Stimulated activated CD4-positive, alpha-beta T cell treated with anti-CD3 and anti-CD28 coated beads, Interleukin-2, amount 100 ng/mL, for 48 hours (primary cell): ENCODE results near the gene GOLGA6L26.
"Not testable (repeated sequence)": the region's sequence is repeated elsewhere in the genome, so short reads cannot be mapped to it uniquely, and the experiment has no call there.

Experiments
- DNase-seq, 2 donors: peaks; one replicate each; pipeline ENCODE4 v3.0.0-alpha.2; 2020

The GOLGA6L26 gene, protein sequence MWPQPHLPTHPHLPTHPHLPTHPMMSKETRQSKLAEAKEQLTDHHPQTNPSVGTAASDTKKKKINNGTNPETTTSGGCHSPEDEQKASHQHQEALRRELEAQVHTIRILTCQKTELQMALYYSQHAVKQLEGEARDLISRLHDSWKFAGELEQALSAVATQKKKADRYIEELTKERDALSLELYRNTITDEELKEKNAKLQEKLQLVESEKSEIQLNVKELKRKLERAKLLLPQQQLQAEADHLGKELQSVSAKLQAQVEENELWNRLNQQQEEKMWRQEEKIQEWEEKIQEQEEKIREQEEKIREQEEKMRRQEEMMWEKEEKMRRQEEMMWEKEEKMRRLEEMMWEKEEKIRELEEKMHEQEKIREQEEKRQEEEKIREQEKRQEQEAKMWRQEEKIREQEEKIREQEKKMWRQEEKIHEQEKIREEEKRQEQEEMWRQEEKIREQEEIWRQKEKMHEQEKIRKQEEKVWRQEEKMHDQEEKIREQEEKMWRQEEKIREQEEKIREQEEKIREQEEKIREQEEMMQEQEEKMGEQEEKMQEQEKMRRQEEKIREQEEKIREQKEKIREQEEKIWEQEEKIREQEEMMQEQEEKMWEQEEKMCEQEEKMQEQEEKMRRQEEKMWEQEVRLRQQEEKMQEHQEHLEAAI

DNA sequence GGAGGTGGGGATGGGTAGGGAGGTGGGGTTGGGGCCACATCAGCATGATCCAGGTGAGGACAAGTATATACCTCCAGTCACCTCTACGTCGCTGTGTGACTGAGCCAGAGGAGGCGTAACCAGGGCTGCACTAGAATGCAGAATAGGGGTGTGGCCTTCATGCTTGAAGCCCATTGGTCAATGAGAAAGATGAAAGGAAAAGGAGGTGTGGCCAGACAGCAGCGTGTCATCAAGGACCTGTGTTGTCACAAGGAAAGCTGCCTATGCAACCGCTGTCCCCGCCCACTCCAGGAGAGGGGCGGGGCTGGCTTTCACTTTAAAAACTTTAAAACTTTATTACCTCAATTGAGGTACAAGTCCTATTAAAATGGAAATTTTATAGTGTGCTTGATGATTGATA lies at the start of gene GOLGA6L26:
Gene GOLGA6L26 (minus strand): TSS at position 101 of the 400 bp plus-strand sequence. CDS start 61 bp downstream, at position 40.
- not testable (repeated sequence) for DNase-seq

DNA sequence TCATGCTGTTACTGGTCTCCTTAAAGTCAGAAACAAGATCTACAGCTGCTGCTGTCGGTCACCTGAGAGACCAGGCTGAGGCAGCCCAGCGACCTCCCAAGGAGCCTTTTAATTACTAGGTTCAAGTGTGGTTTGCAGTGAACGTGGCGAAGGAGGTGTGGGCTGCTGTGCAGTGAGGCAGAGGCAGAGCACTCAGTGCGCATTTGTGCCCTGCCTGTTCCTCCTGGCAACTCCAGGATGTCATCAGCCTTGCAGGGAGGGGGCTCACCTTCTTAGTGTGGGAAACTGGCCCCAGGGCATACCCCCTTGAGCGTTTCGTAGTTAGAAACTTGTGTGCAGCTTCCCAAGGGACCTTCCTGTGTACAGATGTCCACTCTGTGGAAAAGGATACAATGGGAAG lies 47.2 kb upstream of the GOLGA6L26 start:
- not testable (repeated sequence) for DNase-seq

GRCh38 chr15:23380700-23381099 lies 46.7 kb upstream of the GOLGA6L26 start:
- DNase-seq = not testable (repeated sequence)

GRCh38 chr15:23378946-23379345 lies 45.0 kb upstream of the GOLGA6L26 start:
- DNase-seq = not testable (repeated sequence)

- DNase-seq = not testable (repeated sequence)
These were observed 40.2 kb upstream of the GOLGA6L26 start for GRCh38 chr15:23374226-23374625.

GRCh38 chr15:23372891-23373600 lies 39.0 kb upstream of the GOLGA6L26 start:
- not testable (repeated sequence) for DNase-seq

GRCh38 chr15:23372284-23372683 lies 38.3 kb upstream of the GOLGA6L26 start:
- DNase-seq = no peak

DNA sequence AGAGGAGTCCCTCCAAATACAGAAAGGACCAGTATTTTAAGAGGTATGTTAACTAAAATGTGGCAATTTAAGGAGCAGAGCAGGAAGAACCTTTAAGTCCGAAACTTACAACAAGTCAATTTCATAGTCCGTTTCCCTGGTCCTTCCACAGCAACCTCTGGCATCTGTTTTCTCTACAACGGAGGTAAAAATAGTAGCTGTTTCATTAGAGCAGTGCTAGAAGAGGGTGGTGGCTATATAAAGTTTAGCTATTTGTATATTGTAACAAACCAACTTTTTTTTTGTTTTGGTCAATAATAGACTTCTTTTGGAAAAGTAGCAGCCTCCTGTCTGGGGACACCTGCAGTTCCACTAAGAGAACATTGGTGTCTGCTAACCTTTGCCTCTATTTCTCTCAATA lies 37.9 kb upstream of the GOLGA6L26 start:
- not testable (repeated sequence) for DNase-seq

DNA sequence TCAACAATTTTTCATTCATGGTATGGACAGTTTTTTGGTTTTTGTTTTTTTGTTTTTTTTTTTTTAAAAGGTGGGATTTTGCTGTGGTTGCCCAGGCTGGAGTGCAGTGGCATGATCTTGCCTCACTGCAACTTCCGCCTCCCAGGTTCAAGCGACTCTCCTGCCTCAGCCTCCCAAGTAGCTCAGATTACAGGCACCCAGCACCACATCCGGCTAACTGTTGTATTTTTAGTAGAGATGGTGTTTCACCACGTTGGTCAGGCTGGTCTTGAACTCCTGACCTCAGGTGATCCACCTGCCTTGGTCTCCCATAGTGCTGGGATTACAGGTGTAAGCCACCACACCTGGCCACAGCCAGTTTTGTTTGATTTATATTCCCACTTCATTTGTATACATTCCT lies 37.1 kb upstream of the GOLGA6L26 start:
- not testable (repeated sequence) for DNase-seq

- DNase-seq = no peak
These were observed 36.6 kb upstream of the GOLGA6L26 start for GRCh38 chr15:23370578-23370977.

DNA sequence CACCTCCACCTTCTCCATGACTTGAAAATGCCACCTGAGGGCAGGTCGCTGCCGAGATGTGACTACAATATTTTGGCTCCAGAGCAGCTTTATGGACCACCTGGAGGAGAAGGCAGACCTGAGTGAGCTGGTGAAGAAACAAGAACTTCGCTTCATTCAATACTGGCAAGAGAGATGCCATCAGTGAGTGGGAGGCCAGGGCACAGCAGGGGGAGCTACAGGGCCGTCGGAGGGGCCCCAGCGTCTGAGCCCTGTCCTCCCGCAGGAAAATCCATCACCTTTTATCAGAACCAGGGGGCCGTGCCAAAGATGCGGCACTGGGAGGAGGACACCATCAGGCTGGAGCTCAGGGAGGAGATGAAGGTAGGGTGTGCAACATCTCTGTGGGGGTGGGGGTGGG lies 30.3 kb upstream of the GOLGA6L26 start:
- not testable (repeated sequence) for DNase-seq

GRCh38 chr15:23362622-23363021 lies 28.6 kb upstream of the GOLGA6L26 start:
- DNase-seq = not testable (repeated sequence)

GRCh38 chr15:23354448-23354847 lies 20.5 kb upstream of the GOLGA6L26 start, which contains the start of gene GOLGA8S:
Gene GOLGA8S, plus strand, starts transcription at chr15:23354748. Its CDS starts 62 bp downstream, at chr15:23354810.
- not testable (repeated sequence) for DNase-seq

DNA sequence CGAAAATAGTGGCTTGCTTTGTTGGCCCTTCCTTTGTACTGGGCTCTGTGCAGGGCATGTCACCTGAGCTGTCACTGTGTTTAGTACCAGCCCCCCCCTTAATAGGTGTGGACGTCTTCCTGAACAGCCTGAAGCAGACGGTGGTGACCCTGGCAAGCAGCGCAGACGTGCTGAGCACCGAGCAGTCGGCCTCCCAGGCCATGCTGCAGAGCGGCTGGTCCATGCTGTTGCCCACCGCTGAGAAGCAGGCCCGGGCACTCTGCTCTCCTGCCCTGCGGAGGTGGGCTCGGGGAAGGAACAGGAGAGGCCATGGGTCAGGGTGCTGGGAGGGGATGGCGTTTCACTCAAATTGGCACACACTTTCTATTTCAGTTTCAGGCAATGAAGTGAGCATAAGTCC lies 22.8 kb downstream of the GOLGA6L26 start:
- DNase-seq = not testable (repeated sequence)

DNA sequence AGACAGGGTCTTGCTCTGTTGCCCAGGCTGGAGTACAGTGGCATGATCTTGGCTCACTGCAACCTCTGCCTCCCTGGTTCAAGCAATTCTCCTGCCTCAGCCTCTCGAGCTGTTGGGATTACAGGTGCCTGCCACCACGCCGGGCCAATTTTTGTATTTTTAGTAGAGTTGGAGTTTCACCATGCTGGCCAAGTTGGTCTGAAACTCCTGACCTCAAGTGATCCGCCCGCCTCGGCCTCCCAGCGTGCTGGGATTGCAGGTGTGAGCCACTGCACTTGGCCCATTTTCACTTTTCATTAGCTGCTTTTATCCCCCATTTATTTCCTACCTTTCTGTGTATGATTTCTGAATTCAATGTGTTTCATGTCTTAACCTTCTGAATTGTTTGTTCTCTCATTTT lies 28.1 kb downstream of the GOLGA6L26 start:
- DNase-seq = not testable (repeated sequence)

DNA sequence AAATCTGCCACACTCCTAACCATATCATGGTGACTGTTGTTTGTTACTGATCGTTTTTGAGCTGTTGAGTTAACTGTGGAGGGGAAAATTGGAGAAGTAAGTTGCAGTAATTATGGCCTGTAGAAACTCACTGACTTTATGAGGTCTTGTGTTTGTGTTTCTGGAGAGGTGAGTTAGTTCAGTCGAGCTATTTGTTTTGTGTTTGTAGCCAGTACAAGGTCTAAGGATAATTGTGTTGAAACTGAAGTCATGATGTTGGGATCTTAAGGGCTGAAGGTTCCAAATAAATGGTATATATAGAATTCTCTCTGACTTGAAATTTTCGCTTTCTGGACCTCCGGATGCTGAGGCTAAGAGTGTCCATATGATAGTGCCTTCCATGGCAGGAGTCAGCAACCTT lies 29.2 kb downstream of the GOLGA6L26 start:
- not testable (repeated sequence) for DNase-seq

DNA sequence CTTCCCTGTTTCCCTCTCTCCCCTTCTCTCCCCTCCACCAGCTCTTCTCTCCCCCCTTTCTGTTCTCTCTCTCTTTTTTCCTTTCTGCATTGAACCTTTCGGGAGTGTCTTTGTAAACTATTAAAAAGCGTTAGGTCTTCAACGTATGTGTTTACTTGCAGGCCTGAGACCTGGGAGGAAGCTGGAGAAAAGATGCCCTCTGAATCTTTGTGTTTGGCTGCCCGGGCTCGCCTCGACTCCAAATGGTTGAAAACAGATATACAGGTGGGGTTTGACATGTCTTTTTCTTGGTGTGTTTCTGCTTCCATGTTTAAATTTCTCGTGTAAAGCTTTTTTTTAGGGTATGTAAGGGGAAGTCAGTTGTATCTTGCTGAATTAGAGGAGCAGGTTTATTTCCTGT lies 29.7 kb downstream of the GOLGA6L26 start:
- not testable (repeated sequence) for DNase-seq

- peak; percentile 7 to 30 for DNase-seq
These were observed 30.3 kb downstream of the GOLGA6L26 start for GRCh38 chr15:23303654-23304053.

- DNase-seq = not testable (repeated sequence)
These were observed 30.8 kb downstream of the GOLGA6L26 start for GRCh38 chr15:23303246-23303645.
